ENCODE data around the gene RAB40A.
"Not testable (repeated sequence)": the region's sequence is repeated elsewhere in the genome, so short reads cannot be mapped to it uniquely, and the experiment has no call there.

Gene RAB40A

DNA sequence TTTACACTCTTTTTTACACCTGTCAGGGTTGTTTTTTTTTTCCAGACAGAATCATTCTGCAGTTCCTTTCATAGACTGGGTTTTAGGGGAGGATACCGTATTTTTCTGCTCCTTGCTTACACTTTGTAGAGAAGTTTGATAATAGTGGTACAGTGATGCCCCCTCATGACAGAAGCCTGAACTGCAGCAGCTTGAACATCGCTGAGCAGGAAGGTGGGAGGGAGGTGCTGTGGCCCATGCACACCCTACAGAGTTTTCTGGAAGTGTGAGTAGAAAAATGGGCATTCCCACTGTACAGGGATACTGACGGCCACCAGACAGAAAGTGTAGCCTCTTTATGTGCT lies 54.5 kb downstream of the RAB40A start:
- H3K27ac ChIP-seq, result no peak overlapping the region
- TF ChIP-seq, protein P1, sequence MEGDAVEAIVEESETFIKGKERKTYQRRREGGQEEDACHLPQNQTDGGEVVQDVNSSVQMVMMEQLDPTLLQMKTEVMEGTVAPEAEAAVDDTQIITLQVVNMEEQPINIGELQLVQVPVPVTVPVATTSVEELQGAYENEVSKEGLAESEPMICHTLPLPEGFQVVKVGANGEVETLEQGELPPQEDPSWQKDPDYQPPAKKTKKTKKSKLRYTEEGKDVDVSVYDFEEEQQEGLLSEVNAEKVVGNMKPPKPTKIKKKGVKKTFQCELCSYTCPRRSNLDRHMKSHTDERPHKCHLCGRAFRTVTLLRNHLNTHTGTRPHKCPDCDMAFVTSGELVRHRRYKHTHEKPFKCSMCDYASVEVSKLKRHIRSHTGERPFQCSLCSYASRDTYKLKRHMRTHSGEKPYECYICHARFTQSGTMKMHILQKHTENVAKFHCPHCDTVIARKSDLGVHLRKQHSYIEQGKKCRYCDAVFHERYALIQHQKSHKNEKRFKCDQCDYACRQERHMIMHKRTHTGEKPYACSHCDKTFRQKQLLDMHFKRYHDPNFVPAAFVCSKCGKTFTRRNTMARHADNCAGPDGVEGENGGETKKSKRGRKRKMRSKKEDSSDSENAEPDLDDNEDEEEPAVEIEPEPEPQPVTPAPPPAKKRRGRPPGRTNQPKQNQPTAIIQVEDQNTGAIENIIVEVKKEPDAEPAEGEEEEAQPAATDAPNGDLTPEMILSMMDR (conservative IDR thresholded peaks at IDR 0.05), result peak; percentile 67

DNA sequence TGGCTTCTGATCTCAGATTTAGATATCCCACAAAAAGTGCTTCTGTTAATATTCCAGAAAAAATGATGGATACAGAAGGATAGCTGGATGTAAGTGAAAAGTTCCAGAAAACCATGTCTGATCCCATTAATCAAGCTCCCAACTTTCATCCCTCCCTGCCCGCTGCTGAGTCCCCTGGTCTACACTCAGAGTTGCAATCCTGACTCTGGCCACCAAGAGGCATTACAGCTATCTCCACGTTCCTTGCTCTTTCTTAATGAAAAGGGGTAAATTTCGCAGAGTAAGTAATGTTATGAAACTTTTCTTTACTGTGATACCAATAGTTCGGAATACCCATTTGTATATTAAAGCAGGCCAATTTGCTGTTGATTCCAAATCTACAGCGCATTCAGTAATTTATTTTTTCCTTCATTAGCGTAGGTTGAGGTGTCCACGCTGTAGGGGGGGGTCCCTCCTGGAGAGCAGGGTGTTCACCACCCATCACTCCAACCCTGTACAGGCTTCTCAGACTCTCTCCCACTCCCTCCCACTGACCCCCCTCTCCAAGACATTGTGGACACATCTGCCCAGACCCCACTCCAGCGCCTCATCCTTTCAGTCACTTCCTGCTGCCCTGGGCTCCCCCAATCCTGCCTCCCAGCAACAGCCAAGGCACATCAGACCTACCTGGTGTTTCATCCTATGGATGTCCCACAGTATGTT lies 55.1 kb downstream of the RAB40A start:
- TF ChIP-seq, protein P1 (conservative IDR thresholded peaks at IDR 0.05), result no peak
- H3K27ac ChIP-seq, result no peak overlapping the region

DNA sequence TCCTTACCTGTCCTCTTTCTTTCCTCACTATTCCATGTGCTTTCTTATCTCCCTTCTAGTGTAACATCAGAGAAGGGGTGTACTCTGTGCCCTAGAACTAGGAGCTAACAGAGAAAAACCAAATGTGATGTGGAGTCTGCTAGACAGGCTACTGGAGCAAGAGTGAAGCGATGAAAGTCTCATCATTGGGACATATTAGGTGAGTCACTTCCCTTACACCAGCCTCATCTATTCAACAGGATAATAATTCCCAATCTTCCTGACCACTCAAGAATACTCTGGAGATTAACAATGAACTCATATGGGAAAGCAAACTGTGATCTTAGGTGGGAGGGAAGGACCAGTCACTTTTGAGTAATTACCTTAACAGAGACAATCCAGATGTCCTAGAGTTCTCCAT lies 58.1 kb downstream of the RAB40A start:
- H3K27ac ChIP-seq, result no peak overlapping the region
- TF ChIP-seq, protein P1 (conservative IDR thresholded peaks at IDR 0.05), result no peak

DNA sequence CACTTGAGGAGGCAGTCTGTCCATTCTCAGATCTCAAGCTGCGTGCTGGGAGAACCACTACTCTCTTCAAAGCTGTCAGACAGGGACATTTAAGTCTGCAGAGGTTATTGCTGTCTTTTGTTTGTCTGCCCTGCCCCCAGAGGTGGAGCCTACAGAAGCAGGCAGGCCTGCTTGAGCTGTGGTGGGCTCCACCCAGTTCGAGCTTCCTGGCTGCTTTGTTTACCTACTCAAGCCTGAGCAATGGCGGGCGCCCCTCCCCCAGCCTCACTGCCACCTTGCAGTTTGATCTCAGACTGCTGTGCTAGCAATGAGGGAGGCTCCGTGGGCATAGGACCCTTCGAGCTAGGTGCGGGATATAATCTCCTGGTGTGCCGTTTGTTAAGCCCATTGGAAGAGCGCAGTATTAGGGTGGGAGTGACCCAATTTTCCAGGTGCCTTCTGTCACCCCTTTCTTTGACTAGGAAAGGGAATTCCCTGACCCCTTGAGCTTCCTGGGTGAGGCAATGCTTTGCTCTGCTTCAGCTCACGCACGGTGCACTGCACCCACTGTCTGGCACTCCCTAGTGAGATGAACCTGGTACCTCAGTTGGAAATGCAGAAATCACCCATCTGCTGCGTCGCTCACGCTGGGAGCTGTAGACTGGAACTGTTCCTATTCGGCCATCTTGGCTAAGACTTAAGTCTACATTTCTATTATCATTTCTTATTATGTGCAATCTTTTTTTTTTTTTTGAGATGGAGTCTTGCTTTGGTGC lies 59.1 kb downstream of the RAB40A start:
- not testable (repeated sequence) for H3K27ac ChIP-seq

DNA sequence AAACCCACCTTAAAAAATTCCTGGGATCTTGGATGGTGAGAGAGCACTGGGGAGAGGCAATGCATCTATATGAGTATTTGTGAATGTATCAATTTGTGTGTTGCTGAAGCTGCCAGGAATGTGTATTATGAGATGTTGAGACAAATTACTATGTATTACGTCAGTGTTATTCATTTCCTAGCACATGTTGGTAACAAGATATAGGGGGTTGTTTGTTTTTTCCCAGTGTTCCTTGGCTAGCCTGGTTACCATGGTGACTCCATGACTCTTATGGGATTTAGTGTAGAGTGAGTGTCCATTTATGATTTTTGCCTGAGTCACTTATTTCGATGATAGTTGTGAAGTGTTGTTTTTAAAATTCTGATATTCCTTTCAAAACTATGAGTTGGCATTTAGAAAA lies 65.6 kb downstream of the RAB40A start:
- TF ChIP-seq, protein P1 (conservative IDR thresholded peaks at IDR 0.05), result no peak
- H3K27ac ChIP-seq, result no peak overlapping the region

Data from VCaP (cell line).